WTC11 (cell line): Measurements from ENCODE around the gene SERPINA4. TPM values are rescaled to one million over a fixed set of nuclear protein-coding genes. Genes with fewer than 3 reads are reported as not detected.

Experiments used
- ATAC-seq: fragments of 200-7000 bp; cut with Tn5 transposase; 2 replicates; pipeline ENCODE4 v1.10.0; 2021; ENCODE audit warnings: mild to moderate bottlenecking, moderate library complexity
- CTCF ChIA-PET: fragments of 300-600 bp; sonication (Branson Sonifier 250); formaldehyde crosslinking; loops from one replicate; lab custom pipeline; 2021; ENCODE audit warnings: antibody characterized with exemption; lab: Charles Lee
- POLR2A ChIA-PET: fragments of 350-600 bp; sonication (Branson Sonifier 250); formaldehyde crosslinking; loops from one replicate; lab custom pipeline; 2021; ENCODE audit warnings: antibody characterized with exemption; lab: Charles Lee
- DNase-seq: peaks from one replicate; pipeline ENCODE4 v3.0.0; 2021; ENCODE audit warnings: low spot score
- H3K27ac Mint-ChIP-seq: 2 replicates; pipeline ENCODE4 v1.8.0; 2021; ENCODE audit warnings: mixed read lengths
- H3K27me3 Mint-ChIP-seq: 2 replicates; pipeline ENCODE4 v1.8.0; 2021; ENCODE audit warnings: low read depth, mild to moderate bottlenecking, moderate library complexity, mixed read lengths
- H3K36me3 Mint-ChIP-seq: 2 replicates; pipeline ENCODE4 v1.8.0; 2021; ENCODE audit warnings: mixed read lengths
- H3K4me1 Mint-ChIP-seq: 2 replicates; pipeline ENCODE4 v1.8.0; 2022; ENCODE audit warnings: mixed read lengths
- H3K4me3 Mint-ChIP-seq: 2 replicates; pipeline ENCODE4 v1.8.0; 2021; ENCODE audit warnings: mild to moderate bottlenecking, moderate library complexity, mixed read lengths
- H3K9me3 Mint-ChIP-seq: 2 replicates; pipeline ENCODE4 v1.8.0; 2021; ENCODE audit warnings: mixed read lengths
- AR ChIP-seq: fragments of 250-450 bp; sonication (Bioruptor Pico); IDR thresholded peaks from 2 replicates; pipeline ENCODE4 v1.9.0; 2021; ENCODE audit warnings: mild to moderate bottlenecking
- CDX4 ChIP-seq: fragments of 250-450 bp; sonication (Bioruptor Pico); IDR thresholded peaks from 2 replicates; pipeline ENCODE4 v1.9.0; 2021; ENCODE audit warnings: moderate library complexity, mild to moderate bottlenecking, inconsistent platforms, borderline replicate concordance
- CREB1 ChIP-seq: sonication (generic); formaldehyde crosslinking; IDR thresholded peaks from 2 replicates; pipeline ENCODE4 v1.8.0; 2023; ENCODE audit warnings: mild to moderate bottlenecking, missing genetic modification reagents
- ESRRA ChIP-seq: sonication (generic); formaldehyde crosslinking; IDR thresholded peaks from 2 replicates; pipeline ENCODE4 v1.8.1; 2022; ENCODE audit warnings: mild to moderate bottlenecking, missing genetic modification reagents, borderline replicate concordance
- FOXK1 ChIP-seq: sonication (generic); formaldehyde crosslinking; IDR thresholded peaks from 2 replicates; pipeline ENCODE4 v1.8.0; 2022; ENCODE audit warnings: mild to moderate bottlenecking, moderate library complexity, missing genetic modification reagents
- FOXP1 ChIP-seq: sonication (generic); formaldehyde crosslinking; IDR thresholded peaks from 2 replicates; pipeline ENCODE4 v1.8.0; 2022; ENCODE audit warnings: missing genetic modification reagents, mild to moderate bottlenecking, moderate library complexity, borderline replicate concordance
- GTF2I ChIP-seq: fragments of 250-450 bp; sonication (Bioruptor Pico); conservative IDR thresholded peaks from 2 replicates; pipeline ENCODE4 v1.4.0; 2021; ENCODE audit warnings: mild to moderate bottlenecking
- MXD4 ChIP-seq: fragments of 250-450 bp; sonication (Bioruptor Pico); IDR thresholded peaks from 2 replicates; pipeline ENCODE4 v1.8.0; 2021; ENCODE audit warnings: mild to moderate bottlenecking, moderate library complexity, borderline replicate concordance
- MYBL2 ChIP-seq: sonication (generic); formaldehyde crosslinking; IDR thresholded peaks from 2 replicates; pipeline ENCODE4 v1.8.1; 2023; ENCODE audit warnings: mild to moderate bottlenecking, moderate library complexity, missing genetic modification reagents
- NFYB ChIP-seq: sonication (generic); formaldehyde crosslinking; conservative IDR thresholded peaks from 2 replicates; pipeline ENCODE4 v1.8.0; 2022; ENCODE audit warnings: low read depth, missing genetic modification reagents
- PRDM15 ChIP-seq: sonication (generic); formaldehyde crosslinking; IDR thresholded peaks from 2 replicates; pipeline ENCODE4 v1.8.0; 2022; ENCODE audit warnings: missing genetic modification reagents
- PREB ChIP-seq: sonication (generic); formaldehyde crosslinking; IDR thresholded peaks from 2 replicates; pipeline ENCODE4 v1.8.1; 2022; ENCODE audit warnings: mild to moderate bottlenecking, missing genetic modification reagents, moderate library complexity, borderline replicate concordance
- PRRX2 ChIP-seq: fragments of 250-450 bp; sonication (Bioruptor Pico); IDR thresholded peaks from 2 replicates; pipeline ENCODE4 v1.8.0; 2021; ENCODE audit warnings: mild to moderate bottlenecking
- SMAD3 ChIP-seq: sonication (generic); formaldehyde crosslinking; IDR thresholded peaks from 2 replicates; pipeline ENCODE4 v1.8.0; 2022; ENCODE audit warnings: missing genetic modification reagents, mild to moderate bottlenecking, borderline replicate concordance
- SP1 ChIP-seq: sonication (generic); formaldehyde crosslinking; conservative IDR thresholded peaks from 2 replicates; pipeline ENCODE4 v1.8.1; 2022; ENCODE audit warnings: missing genetic modification reagents
- USF2 ChIP-seq: sonication (generic); formaldehyde crosslinking; IDR thresholded peaks from 2 replicates; pipeline ENCODE4 v1.8.1; 2023; ENCODE audit warnings: mild to moderate bottlenecking, missing genetic modification reagents, moderate library complexity
- ZNF263 ChIP-seq: sonication (generic); formaldehyde crosslinking; IDR thresholded peaks from 2 replicates; pipeline ENCODE4 v1.8.1; 2022; ENCODE audit warnings: low read depth, mild to moderate bottlenecking, moderate library complexity, missing genetic modification reagents
- ZNF281 ChIP-seq: sonication (generic); formaldehyde crosslinking; IDR thresholded peaks from 2 replicates; pipeline ENCODE4 v1.8.0; 2023; ENCODE audit warnings: mild to moderate bottlenecking, missing genetic modification reagents
- ZNF396 ChIP-seq: fragments of 250-450 bp; sonication (Bioruptor Pico); IDR thresholded peaks from 2 replicates; pipeline ENCODE4 v1.8.0; 2021; ENCODE audit warnings: mild to moderate bottlenecking, moderate library complexity, borderline replicate concordance
- ZNF416 ChIP-seq: fragments of 250-450 bp; sonication (Bioruptor Pico); IDR thresholded peaks from 2 replicates; pipeline ENCODE4 v1.9.0; 2021; ENCODE audit warnings: mild to moderate bottlenecking, inconsistent platforms
- total RNA-seq: library from RNA; stranded (reverse); gene quantifications from 3 replicates; pipeline ENCODE4 v1.2.3, GENCODE V29; 2021

SERPINA4 gene
- total RNA-seq, 1 experiment from 2014 or later = not detected

GRCh38 chr14:94570002-94570400 is 8.8 kb downstream of the SERPINA4 start:
- POLR2A ChIA-PET = no interaction called here
- no peak for DNase-seq
- H3K9me3 Mint-ChIP-seq = no peaks in the 10 kb centered on the region
- H3K27me3 Mint-ChIP-seq = no peaks in the 10 kb centered on the region; the same call in 1 of the 2 replicates
- H3K36me3 Mint-ChIP-seq = no peaks in the 10 kb centered on the region
- CTCF ChIA-PET = no interaction called here
- H3K4me1 Mint-ChIP-seq = no peaks in the 10 kb centered on the region
- no peak for ATAC-seq
- TF ChIP-seq MXD4 (CRISPR knock-in tag) = no peak
- TF ChIP-seq SP1 (CRISPR knock-in tag) = no peak
- no peak for TF ChIP-seq FOXK1
- H3K4me3 Mint-ChIP-seq = no peak overlapping the region
- no peak overlapping the region for H3K27ac Mint-ChIP-seq

- POLR2A ChIA-PET = no interaction called here
- Mint-ChIP-seq H3K27me3 (no peaks in the 10 kb centered on the region; the same call in 1 of the 2 replicates), H3K4me1 (no peaks in the 10 kb centered on the region), H3K9me3 (no peaks in the 10 kb centered on the region), H3K36me3 (no peaks in the 10 kb centered on the region), H3K4me3 (no peak overlapping the region), H3K27ac (no peak overlapping the region)
- TF ChIP-seq CREB1 (CRISPR knock-in tag) = no peak
- CTCF ChIA-PET = interaction anchor here (1.2 kb wide), 1 partner anchor 29 kb away, joined by 3 read pairs; no protein-coding TSS in a partner anchor
- ATAC-seq (no peak), DNase-seq (no peak)
These were observed 9.2 kb downstream of the SERPINA4 start for GRCh38 chr14:94570440-94570839.

- Mint-ChIP-seq H3K4me3 (no peak overlapping the region), H3K36me3 (no peaks in the 10 kb centered on the region), H3K27me3 (no peaks in the 10 kb centered on the region; the same call in 1 of the 2 replicates), H3K4me1 (no peaks in the 10 kb centered on the region), H3K27ac (no peak overlapping the region), H3K9me3 (no peaks in the 10 kb centered on the region)
- ATAC-seq (no peak), DNase-seq (no peak)
- ChIA-PET CTCF (interaction anchor here (0.6 to 1.2 kb wide), 2 partner anchors 28 to 432 kb away, joined by 3 read pairs; no protein-coding TSS in a partner anchor), POLR2A (no interaction called here)
- no peak for TF ChIP-seq AR
- TF ChIP-seq GTF2I (CRISPR knock-in tag) = no peak
- no peak for TF ChIP-seq PREB (CRISPR knock-in tag)
- TF ChIP-seq SP1 (CRISPR knock-in tag) = no peak
- TF ChIP-seq ESRRA = no peak
- no peak for TF ChIP-seq NFYB (CRISPR knock-in tag)
- TF ChIP-seq MYBL2 = no peak
- TF ChIP-seq PRRX2 = no peak
- TF ChIP-seq ZNF416 (CRISPR knock-in tag) = no peak
- no peak for TF ChIP-seq ZNF396 (CRISPR knock-in tag)
- no peak for TF ChIP-seq CDX4 (CRISPR knock-in tag)
- TF ChIP-seq SMAD3 (CRISPR knock-in tag) = no peak
- TF ChIP-seq PRDM15 (CRISPR knock-in tag) = no peak
- no peak for TF ChIP-seq USF2
- no peak for TF ChIP-seq FOXP1 (CRISPR knock-in tag)
- no peak for TF ChIP-seq ZNF281 (CRISPR knock-in tag)
- no peak for TF ChIP-seq ZNF263 (CRISPR knock-in tag)
These were observed 10.2 kb downstream of the SERPINA4 start for GRCh38 chr14:94571395-94571794.
